Astrocyte of the cerebellum (primary cell): Measurements from ENCODE around the gene MBTPS1.

Experiments
- DNase-seq: peaks from one replicate; pipeline ENCODE4 v3.0.0-alpha.2; 2011; ENCODE audit warnings: low read depth
- H3K4me3 ChIP-seq: 2 replicates; pipeline ENCODE4 v1.5.1; 2011; ENCODE audit warnings: mild to moderate bottlenecking, low read depth, low read length, moderate library complexity
- in situ Hi-C: cut with HindIII; loops from 2 replicates; pipeline ENCODE4 v1.10.0; 2017; ENCODE audit warnings: low sequenced_read_pairs
- TF ChIP-seq, protein P1 (sequence below): IDR thresholded peaks from 2 replicates; pipeline ENCODE4 v1.5.1; 2012; ENCODE audit warnings: low read length, low read depth, moderate library complexity, mild to moderate bottlenecking; ENCODE audit errors: missing control alignments

The MBTPS1 gene

DNA sequence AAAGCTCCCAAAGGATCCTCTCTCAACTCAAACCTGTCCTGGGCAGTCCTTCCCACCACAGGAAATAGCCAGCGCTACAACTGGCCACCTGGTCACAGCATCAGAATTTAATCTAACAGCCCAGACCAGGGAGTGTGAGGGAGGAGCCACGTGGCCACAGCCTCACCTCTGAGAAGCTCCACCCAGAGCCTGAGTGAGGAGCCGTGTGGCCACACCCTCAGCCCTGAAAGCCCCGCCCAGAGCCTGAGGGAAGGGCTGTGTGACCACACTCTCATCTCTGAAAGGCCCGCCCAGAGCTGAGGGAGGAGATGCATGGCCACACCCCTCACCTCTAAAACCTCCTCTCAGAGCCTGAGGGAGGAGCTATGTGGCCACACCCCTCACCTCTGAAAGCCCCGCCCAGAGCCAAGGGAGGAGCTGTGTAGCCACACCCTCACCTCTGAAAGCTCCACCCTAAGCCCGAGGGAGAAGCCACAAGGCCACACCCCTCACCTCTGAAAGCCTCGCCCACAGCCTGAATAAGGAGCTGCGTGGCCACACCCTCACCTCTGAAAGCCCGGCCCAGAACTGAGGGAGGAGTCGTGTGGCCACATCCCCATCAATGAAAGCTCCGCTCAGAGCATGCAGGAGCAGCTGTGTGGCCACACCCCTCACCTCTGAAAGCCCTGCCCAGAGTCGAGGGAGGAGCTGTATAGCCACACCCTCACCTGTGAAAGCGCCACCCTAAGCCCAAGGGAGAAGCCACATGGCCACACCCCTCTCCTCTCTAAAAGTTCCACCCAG, 102.8 kb downstream of the MBTPS1 start:
- TF ChIP-seq, protein P1, sequence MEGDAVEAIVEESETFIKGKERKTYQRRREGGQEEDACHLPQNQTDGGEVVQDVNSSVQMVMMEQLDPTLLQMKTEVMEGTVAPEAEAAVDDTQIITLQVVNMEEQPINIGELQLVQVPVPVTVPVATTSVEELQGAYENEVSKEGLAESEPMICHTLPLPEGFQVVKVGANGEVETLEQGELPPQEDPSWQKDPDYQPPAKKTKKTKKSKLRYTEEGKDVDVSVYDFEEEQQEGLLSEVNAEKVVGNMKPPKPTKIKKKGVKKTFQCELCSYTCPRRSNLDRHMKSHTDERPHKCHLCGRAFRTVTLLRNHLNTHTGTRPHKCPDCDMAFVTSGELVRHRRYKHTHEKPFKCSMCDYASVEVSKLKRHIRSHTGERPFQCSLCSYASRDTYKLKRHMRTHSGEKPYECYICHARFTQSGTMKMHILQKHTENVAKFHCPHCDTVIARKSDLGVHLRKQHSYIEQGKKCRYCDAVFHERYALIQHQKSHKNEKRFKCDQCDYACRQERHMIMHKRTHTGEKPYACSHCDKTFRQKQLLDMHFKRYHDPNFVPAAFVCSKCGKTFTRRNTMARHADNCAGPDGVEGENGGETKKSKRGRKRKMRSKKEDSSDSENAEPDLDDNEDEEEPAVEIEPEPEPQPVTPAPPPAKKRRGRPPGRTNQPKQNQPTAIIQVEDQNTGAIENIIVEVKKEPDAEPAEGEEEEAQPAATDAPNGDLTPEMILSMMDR, result no peak
- in situ Hi-C loops, result no loop called here
- DNase-seq, result no peak

DNA sequence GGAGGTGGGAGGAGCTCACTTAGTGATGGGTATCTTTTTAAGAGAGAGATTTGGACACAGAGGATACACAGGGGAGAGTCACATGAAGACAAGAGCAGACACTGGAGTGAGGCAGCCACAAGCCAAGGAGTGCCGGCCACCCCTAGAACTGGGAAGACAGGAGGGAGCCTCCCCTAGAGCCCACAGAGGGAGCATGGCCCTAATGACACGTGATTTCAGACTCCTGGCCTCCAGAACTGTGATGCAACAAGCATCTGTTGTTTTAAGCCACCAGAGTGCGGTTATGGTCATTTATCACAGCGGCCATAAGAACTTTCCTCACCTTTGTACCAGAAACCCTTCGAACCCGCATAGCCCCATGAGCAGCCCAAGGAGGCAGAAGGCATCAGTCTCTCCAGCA, 107.5 kb downstream of the MBTPS1 start:
- DNase-seq, result no peak
- H3K4me3 ChIP-seq, result no peak overlapping the region
- TF ChIP-seq, protein P1, result no peak
- in situ Hi-C loops, result no loop called here

More for the DNA sequence above, 102.8 kb downstream of the MBTPS1 start:
- no peak overlapping the region for H3K4me3 ChIP-seq

DNA sequence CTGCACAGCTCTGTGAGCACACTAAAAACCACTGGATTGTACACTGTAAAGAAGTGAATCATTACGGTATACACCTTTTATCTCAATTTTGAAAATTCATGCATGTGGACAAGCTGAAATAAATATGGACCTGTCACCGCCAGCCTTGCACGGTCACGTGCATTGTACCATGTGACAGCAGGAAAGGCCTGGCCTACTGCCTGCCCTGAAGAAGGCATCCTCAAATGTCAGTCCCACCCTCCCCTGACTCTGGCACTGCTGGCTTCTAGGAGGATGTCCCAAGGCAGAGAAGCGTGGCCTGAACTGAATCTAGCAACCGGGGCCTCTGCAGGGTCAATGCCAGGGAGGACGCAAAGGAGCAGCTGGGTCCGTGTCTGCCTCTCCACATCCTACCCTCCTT, 108.8 kb downstream of the MBTPS1 start:
- H3K4me3 ChIP-seq, result no peak overlapping the region
- TF ChIP-seq, protein P1, result no peak
- in situ Hi-C loops, result no loop called here
- no peak for DNase-seq

DNA sequence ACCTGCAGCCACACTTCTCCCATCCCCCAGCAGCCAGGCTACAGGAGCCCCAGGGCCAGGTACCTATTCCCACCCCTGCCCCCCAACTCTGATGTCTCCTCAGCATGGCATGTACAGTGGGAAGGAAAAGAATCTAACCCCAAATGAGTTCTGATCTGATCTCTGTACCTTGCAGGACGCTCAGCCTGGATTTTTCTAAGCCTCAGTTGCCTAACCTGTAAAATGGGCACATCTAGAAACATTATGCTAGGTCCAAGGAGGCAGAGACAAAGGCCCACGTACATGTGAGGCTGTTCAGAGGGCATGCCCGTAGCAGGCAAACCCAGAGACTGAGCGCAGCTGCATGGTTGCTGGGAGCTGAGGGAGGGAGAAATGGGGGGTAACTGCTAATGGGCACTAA, 109.2 kb downstream of the MBTPS1 start:
- no peak overlapping the region for H3K4me3 ChIP-seq
- no peak for DNase-seq
- TF ChIP-seq, protein P1, result no peak
- in situ Hi-C loops, result no loop called here

DNA sequence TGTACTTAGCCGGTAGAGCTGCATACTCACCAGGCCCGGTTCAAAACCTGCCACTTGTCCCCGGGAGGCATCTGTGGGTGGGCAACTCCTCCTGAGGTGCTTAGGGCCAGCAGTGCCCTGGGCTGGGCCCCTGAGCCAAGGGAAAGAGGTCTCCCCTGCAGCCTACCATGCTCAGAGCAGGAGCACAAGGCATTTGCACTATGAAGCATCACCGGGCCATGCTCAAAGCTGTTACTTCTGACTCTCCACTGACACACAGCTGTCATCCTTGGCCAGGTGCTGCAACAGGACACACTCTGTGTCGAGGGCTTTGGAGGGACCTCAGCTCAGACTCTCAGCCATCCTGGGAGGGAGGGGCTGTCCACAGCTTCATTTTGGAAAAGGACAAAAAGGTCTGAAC, 111.4 kb downstream of the MBTPS1 start:
- no peak overlapping the region for H3K4me3 ChIP-seq
- TF ChIP-seq, protein P1, result no peak
- DNase-seq, result no peak
- in situ Hi-C loops, result no loop called here

DNA sequence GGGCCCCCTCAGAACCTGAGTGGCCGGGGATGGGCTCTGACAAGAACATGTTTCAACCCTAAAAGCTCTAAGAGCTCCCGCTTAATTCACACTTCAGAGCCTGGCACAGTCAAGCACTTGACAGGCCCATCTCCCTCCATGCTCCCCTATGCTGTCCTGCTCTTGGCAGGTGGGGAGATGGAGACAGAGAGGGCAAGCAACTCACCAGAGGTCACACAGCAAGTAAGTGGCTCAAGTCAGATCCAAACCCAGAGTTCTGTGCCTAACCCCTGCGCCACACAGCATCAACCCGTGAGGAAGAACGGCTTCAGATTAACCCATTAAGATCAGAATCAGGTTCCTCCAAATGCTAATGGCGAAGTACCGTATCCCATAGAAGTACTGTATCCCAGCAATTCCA, 112.3 kb downstream of the MBTPS1 start:
- TF ChIP-seq, protein P1, result no peak
- in situ Hi-C loops, result no loop called here
- no peak overlapping the region for H3K4me3 ChIP-seq
- DNase-seq, result no peak
